GM12801 (cell line): ENCODE results near the gene MAPK8.

Experiments
- TF ChIP-seq, protein P1 (sequence below): IDR thresholded peaks from one replicate; pipeline ENCODE4 v1.5.1; 2011; ENCODE audit warnings: control low read depth; ENCODE audit not compliant: insufficient read length; ENCODE audit errors: extremely low read depth

MAPK8 gene

DNA sequence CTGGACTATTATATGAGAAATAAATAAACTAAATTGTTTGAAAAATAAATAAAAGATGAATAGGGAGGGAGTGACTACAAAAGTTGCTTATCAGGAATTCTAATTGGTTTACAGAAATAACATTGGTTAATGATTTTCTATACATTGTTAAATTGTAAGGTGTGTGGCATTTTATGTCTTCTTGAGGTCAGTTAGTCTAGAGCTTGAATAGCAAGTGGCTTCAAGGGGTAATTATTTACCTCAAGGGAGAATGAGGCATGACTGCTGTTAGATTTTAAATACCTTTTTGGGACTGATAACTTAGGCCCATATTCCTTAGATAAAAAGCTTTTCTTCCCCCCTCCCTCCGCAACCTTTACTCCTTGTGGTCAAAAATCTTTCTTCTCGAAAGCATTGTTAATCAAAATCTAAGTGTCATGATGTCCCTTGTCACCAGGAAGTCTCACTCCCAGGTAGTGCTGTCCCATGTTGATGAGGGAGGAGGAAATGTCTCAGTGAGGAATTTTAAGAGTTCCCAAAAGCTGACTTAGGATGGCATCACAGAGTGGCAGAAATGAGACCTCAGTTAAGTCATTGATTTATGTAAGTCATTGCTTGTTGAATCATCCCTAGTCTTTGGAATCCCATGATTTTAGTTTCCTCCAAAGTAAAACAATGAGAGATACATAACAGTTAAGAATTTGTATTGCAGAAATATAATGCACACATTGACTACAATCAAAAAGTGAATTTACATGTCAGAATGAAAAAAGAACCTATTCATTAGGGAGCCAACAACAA lies 71.5 kb downstream of the MAPK8 start:
- TF ChIP-seq, protein P1, sequence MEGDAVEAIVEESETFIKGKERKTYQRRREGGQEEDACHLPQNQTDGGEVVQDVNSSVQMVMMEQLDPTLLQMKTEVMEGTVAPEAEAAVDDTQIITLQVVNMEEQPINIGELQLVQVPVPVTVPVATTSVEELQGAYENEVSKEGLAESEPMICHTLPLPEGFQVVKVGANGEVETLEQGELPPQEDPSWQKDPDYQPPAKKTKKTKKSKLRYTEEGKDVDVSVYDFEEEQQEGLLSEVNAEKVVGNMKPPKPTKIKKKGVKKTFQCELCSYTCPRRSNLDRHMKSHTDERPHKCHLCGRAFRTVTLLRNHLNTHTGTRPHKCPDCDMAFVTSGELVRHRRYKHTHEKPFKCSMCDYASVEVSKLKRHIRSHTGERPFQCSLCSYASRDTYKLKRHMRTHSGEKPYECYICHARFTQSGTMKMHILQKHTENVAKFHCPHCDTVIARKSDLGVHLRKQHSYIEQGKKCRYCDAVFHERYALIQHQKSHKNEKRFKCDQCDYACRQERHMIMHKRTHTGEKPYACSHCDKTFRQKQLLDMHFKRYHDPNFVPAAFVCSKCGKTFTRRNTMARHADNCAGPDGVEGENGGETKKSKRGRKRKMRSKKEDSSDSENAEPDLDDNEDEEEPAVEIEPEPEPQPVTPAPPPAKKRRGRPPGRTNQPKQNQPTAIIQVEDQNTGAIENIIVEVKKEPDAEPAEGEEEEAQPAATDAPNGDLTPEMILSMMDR = no peak

DNA sequence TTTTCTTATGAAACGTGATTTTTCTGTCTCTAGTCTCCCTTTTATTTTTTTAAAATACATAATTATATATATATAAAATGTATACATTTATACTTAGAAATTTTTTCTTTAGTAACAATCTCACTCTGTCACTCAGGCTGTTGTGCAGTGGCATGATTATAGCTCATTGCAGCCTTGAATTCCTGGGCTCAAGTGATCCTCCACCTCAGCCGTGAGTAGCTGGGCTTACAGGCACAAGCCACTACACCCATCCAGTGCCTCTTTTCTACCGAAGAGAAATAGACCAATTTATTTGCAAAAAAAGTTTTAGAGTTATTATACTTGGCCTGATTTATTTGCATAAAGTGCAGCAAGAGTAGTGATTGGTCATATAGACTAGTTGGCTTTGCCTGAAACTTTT lies 72.2 kb downstream of the MAPK8 start:
- TF ChIP-seq, protein P1 = no peak

DNA sequence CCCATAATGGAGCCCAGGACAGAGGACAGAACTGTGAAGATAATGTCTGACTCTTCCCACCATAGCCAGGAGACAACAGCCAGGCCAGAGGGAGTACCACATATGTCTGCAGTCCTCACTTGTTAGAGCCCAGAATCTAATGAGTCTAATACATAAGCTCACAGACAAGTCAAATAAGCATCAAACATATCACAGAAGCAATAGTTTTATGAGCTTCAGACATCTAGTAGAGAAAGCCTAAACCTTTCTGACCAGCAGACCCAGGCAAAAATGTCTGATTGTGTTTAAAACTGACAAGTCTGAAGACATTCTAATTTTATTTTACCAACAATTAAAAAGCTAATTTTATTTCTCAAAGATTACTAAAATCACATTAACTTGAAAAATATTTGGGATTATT lies 75.5 kb downstream of the MAPK8 start:
- TF ChIP-seq, protein P1 = no peak

DNA sequence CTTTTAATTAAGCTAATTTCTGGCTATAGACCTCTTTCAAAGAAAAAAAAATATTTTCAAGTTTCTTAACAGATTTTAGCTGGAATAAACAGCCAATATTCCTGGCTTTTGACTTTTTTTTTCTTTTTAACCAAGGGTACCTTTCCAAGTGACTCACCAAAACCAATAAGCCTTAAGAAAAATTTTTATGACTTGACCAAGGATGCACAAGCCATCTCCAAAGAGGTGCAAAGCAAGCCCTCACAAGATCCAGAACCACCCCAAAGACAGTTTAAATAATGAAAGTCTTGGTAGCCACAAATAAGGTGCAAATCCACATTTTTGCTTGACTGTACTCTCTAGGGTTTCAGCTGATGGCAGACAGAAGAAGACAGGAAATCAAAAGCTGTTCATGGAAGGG lies 76.5 kb downstream of the MAPK8 start:
- TF ChIP-seq, protein P1 = no peak

DNA sequence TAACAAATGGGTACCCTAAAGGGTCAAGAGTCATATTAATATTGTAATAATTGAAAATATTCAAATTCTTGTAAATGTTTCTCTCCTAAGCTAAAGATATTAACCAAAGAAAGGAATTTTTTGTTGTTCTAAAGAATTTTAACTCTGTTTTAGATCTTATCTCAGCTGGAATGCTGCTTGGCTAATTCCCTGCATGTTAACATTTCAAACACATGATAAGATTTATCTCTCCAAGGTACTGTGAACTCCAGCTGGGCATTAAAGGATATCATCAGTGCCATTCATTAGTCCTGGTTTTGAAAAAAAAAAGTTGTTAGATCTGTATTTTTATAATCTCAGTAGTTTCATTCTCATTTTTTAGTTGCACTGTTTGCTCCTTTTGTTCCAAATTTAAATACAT lies 76.9 kb downstream of the MAPK8 start:
- TF ChIP-seq, protein P1 = no peak

DNA sequence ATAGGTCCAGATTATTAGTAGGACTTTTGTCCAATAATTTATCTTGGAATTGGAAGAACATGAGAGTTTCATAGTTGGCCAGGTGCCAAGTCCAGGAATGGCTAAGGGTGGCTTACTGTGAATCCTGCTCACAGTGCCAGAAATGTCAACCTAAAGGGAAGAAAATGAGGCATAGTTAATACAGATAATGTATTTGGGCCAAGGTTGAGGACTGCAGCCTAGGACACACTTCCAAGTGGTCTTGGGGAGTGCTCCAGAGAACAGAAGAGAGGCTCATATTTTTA lies 78.2 kb downstream of the MAPK8 start:
- TF ChIP-seq, protein P1 = no peak

DNA sequence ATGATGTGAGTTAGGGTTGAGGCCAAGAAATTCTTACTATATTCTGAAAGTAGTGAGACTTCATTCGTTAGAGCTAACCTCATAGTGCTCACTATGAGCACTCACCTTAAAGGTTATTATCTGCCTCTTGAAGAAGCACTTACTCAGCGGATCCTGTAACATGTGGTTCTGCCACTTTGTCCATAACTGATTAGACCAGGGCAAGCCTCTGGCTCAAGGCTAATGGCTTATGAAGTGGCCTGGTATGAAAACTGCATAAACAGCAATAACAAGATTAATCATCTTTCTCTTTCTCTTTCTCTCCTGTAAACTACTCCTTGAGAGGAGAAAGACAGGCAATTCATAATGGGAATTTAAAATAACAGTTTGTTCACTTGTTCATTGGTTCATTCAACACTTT lies 82.8 kb downstream of the MAPK8 start:
- TF ChIP-seq, protein P1 = no peak
